Left lung (tissue), 10 donors: ENCODE data around the gene CENPM. TPM values are rescaled to one million over a fixed set of nuclear protein-coding genes. Genes with fewer than 3 reads are reported as not detected.

Experiments
- ATAC-seq: fragments of 200-7000 bp; cut with Tn5 transposase; one replicate; pipeline ENCODE4 v1.9.1; 2020; ENCODE audit warnings: moderate library complexity
- DNase-seq, 4 donors: peaks; one replicate each; pipeline ENCODE4 v3.0.0-alpha.2; 2013 to 2020
- H3K27ac ChIP-seq, 2 donors: fragments of 200-600 bp; sonication (generic) in 1 of 2; one replicate each; pipeline versions ENCODE4 v1.5.0 to v1.8.0; 2020 to 2021
- H3K27me3 ChIP-seq, 2 donors: fragments of 200-600 bp; sonication (generic) in 1 of 2; one replicate each; pipeline versions ENCODE4 v1.5.0 to v1.8.0; 2020 to 2021
- H3K36me3 ChIP-seq, 2 donors: fragments of 200-600 bp; sonication (generic) in 1 of 2; one replicate each; pipeline versions ENCODE4 v1.5.0 to v1.8.0; 2020 to 2021
- H3K4me1 ChIP-seq, 2 donors: fragments of 200-600 bp; one replicate each; pipeline ENCODE4 v1.8.0; 2021
- H3K4me3 ChIP-seq, 2 donors: fragments of 200-600 bp; sonication (generic) in 1 of 2; one replicate each; pipeline versions ENCODE4 v1.5.0 to v1.8.0; 2020 to 2021; ENCODE audit warnings: mild to moderate bottlenecking in 1 of 2
- H3K9me3 ChIP-seq, 2 donors: fragments of 200-600 bp; sonication (generic) in 1 of 2; one replicate each; pipeline versions ENCODE4 v1.5.0 to v1.8.0; 2020 to 2021
- CTCF ChIP-seq, 2 donors: fragments of 200-600 bp; sonication (generic) in 1 of 2; IDR thresholded peaks; one replicate each; pipeline versions ENCODE4 v1.5.0 to v1.8.0; 2021; ENCODE audit warnings: antibody characterized with exemption in 2 of 2
- intact Hi-C, 2 donors: fragments of 100-400 bp; cut with DNase I; formaldehyde crosslinking; loops; one replicate each; pipeline versions ENCODE4 v1.11.2 to v1.14.2; 2022
- polyA plus RNA-seq, 6 donors: library from polyadenylated mRNA; unstranded; fragments of 120-200 nt; gene quantifications; one replicate each; pipeline ENCODE4 v1.2.1, GENCODE V29; 2013; ENCODE audit not compliant: insufficient read length in 6 of 6
- total RNA-seq, 2 donors: library from RNA; stranded (reverse); fragmentation: NEBNext Ultra II Directional; extraction: Animal tissue kit (Norgen Biotek cat#: 25700); gene quantifications; one replicate each; pipeline ENCODE4 v1.2.1, GENCODE V29; 2021
- donor health status: DM: no; HTN: yes; CAD: no.
- donor health status: DM: no; HTN: no; CAD: no.

The CENPM gene
- total and polyA plus RNA-seq, 8 donors, result 9.6 to 20.5 (median 13.6) TPM

DNA sequence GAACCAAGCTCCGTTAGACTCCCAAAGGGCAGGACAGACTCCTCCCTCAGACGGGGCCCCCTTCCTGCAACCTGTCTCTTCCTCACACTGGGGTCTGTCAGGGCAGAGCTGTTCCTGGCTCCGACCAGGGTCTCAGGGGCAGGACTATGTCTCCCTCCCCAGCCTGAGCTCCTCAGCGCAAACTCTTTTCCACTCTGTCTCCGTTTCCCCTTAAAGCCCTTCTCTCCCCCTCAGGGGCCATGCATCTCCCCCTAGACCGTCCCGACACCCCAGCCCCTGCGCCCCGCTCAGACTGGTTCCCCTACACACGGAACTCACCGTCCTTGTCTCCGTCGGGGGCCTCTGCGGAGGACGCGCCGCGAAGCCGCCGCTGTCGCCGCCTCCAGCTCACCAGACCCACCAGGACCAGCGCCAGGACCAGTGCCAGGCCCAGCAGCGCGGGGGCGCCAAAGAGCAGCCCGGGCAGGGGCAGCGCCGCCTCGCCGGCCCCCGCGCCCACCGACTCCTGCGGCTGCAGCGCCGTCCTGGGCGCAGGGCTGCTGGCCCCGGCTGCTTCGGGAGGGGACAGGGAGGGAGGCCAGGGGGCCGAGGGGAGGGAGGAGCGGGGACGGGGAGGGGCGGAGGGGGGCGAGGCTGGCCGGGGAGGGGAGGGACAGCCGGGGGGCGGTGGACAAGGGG lies 21.0 kb downstream of the CENPM start:
- Histone ChIP-seq H3K4me1 (peaks cover 4 to 13% of the 10 kb centered on the region in 2 donors), H3K4me3 (peak overlapping the region; percentile 31 to 32), H3K27me3 (peaks cover 17 to 56% of the 10 kb centered on the region in 2 donors), H3K27ac (no peak overlapping the region), H3K36me3 (no peaks in the 10 kb centered on the region), H3K9me3 (no peaks in the 10 kb centered on the region)
- DNase-seq (peak in 3 of 4 donors; percentile 51 to 90 (median 59)), ATAC-seq (peak; percentile 91)
- peak; percentile 62 to 65 for TF ChIP-seq CTCF (IDR thresholded peaks at IDR 0.05)
- intact Hi-C loops, result no loop called here

GRCh38 chr22:41923595-41924276 lies 23.2 kb downstream of the CENPM start:
- Histone ChIP-seq H3K27ac (no peak overlapping the region), H3K27me3 (peaks cover 17 to 78% of the 10 kb centered on the region in 2 donors), H3K9me3 (no peaks in the 10 kb centered on the region), H3K36me3 (no peaks in the 10 kb centered on the region), H3K4me3 (no peak overlapping the region), H3K4me1 (peaks cover 14 to 33% of the 10 kb centered on the region in 2 donors)
- DNase-seq (no peak), ATAC-seq (no peak)
- intact Hi-C loops, result no loop called here
- TF ChIP-seq CTCF (IDR thresholded peaks at IDR 0.05), result no peak

DNA sequence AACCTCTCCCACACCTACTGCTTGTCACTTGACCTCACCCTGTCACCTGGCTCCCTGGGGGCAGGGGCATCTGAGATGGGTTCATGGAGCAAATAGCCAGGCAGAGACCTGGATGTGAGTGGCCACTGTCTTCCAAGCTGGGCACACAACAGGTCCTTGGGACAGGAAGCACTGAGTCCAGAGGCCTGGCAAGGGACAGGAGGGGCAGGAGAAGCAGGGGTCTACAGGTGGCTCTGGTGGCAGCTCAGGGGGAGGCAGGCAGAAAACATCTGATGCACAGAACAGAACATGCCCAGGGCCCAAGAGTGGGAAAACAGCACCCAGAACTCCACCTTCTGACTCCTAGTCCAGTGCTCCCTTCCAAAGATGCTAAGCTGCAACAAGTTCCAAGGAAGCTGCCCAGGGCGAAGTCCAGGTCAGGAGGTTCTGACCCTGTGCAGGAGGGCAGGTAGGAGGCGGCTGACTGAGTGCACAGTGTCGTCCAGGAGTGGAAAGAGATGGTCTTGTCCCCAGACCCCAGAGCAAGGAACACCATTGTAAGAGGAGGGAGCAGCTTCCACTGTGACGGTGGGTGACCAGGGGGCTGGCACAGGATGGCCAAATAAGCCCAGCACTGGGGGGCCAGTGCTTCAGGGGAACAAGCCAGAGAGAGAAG lies 23.9 kb downstream of the CENPM start:
- intact Hi-C loops, result no loop called here
- no peak for TF ChIP-seq CTCF (IDR thresholded peaks at IDR 0.05)
- DNase-seq (no peak), ATAC-seq (no peak)
- peaks cover 17 to 82% of the 10 kb centered on the region in 2 donors for H3K27me3 ChIP-seq
- H3K4me3 ChIP-seq, result no peak overlapping the region
- peaks cover 14 to 39% of the 10 kb centered on the region in 2 donors for H3K4me1 ChIP-seq
- H3K36me3 ChIP-seq, result no peaks in the 10 kb centered on the region
- H3K27ac ChIP-seq, result no peak overlapping the region
- H3K9me3 ChIP-seq, result no peaks in the 10 kb centered on the region

DNA sequence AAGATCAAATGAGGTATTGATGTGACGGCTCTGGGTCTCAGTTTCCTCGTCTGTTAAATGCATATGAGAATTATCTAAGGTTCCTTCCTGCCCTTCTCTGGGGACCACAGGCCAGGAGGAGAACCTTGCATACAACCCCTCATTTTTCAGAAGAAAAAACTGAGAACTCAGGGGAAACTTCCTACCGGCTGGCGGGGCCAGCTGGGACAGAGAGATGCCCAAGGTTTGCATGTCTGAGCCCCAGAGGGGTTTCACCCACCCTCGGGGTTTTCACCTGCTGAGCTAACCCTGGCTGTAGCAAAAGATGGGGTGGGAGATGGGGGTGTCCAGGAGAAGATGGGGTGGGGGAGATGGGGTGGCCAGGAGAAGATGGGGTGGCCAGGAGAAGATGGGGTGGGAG lies 24.6 kb downstream of the CENPM start:
- Histone ChIP-seq H3K27me3 (peaks cover 17 to 82% of the 10 kb centered on the region in 2 donors), H3K4me3 (no peak overlapping the region), H3K27ac (no peak overlapping the region), H3K4me1 (peaks cover 14 to 43% of the 10 kb centered on the region in 2 donors), H3K9me3 (no peaks in the 10 kb centered on the region), H3K36me3 (no peaks in the 10 kb centered on the region)
- TF ChIP-seq CTCF (IDR thresholded peaks at IDR 0.05), result no peak
- ATAC-seq, result no peak
- no peak for DNase-seq
- intact Hi-C loops, result no loop called here
